Gastrocnemius medialis (tissue), 4 donors: Measurements from ENCODE around the gene TADA3. TPM values are rescaled to one million over a fixed set of nuclear protein-coding genes. Genes with fewer than 3 reads are reported as not detected.

Experiments used
- ATAC-seq, 2 donors: fragments of 150-250 bp; one replicate each; pipeline ENCODE4 v1.9.1; 2016
- DNase-seq, 2 donors: peaks; one replicate each; pipeline ENCODE4 v3.0.0-alpha.2; 2019
- H3K27ac ChIP-seq, 4 donors: fragments of 200-600 bp; sonication (generic); 1 replicate in 1 of 4; 2 replicates in 3 of 4; pipeline ENCODE4 v1.5.1; 2016 to 2018; ENCODE audit warnings: mild to moderate bottlenecking in 2 of 4, moderate library complexity in 1 of 4
- H3K27me3 ChIP-seq, 3 donors: fragments of 200-600 bp; sonication (generic) in 2 of 3; 1 replicate in 1 of 3; 2 replicates in 2 of 3; pipeline versions ENCODE4 v1.5.1 to v1.6.0; 2016 to 2019; ENCODE audit warnings: mild to moderate bottlenecking in 1 of 3, moderate library complexity in 1 of 3
- H3K36me3 ChIP-seq, 2 donors: fragments of 200-600 bp; sonication (generic) in 1 of 2; one replicate each; pipeline ENCODE4 v1.5.1; 2017 to 2018
- H3K4me1 ChIP-seq, 2 donors: fragments of 200-600 bp; sonication (generic) in 1 of 2; one replicate each; pipeline ENCODE4 v1.5.1; 2016 to 2017; ENCODE audit warnings: mild to moderate bottlenecking in 2 of 2
- H3K4me3 ChIP-seq, 4 donors: fragments of 200-600 bp; sonication (generic) in 3 of 4; 1 replicate in 1 of 4; 2 replicates in 3 of 4; pipeline ENCODE4 v1.5.1; 2016 to 2019; ENCODE audit warnings: mild to moderate bottlenecking in 2 of 4
- H3K9me3 ChIP-seq, 3 donors: fragments of 200-600 bp; sonication (generic) in 2 of 3; 1 replicate in 1 of 3; 2 replicates in 2 of 3; pipeline ENCODE4 v1.5.1; 2016 to 2019
- POLR2A ChIP-seq, 2 donors: fragments of 450-650 bp; IDR thresholded peaks; one replicate each; pipeline ENCODE4 v1.6.1; 2017; ENCODE audit warnings: antibody characterized with exemption in 2 of 2, mild to moderate bottlenecking in 2 of 2, moderate library complexity in 2 of 2
- in situ Hi-C, 4 donors: fragments of 200-750 bp; cut with MboI; loops; one replicate each; pipeline versions ENCODE4 v1.15.0 to v1.8.0; 2017; ENCODE audit warnings: low sequenced_read_pairs in 4 of 4
- intact Hi-C: fragments of 100-400 bp; cut with DNase I; formaldehyde crosslinking; loops from one replicate; pipeline ENCODE4 v1.15.1; 2023; ENCODE audit warnings: low total_unique reads
- total RNA-seq, 4 donors: library from RNA; depleted of rRNA; stranded (reverse); fragments of >200 nt; gene quantifications; one replicate each; pipeline versions ENCODE4 v1.1.0 to v1.2.3, GENCODE V29; 2016
- TF ChIP-seq, protein P1 (sequence below), 5 experiments: fragments of 450-650 bp in 3 of 5; fragments of 200-600 bp in 2 of 5; sonication (generic) in 2 of 5; IDR thresholded peaks in 4 of 5; conservative IDR thresholded peaks in 1 of 5; 1 replicate in 4 of 5; 2 replicates in 1 of 5; pipeline ENCODE4 v1.5.1; 2016 to 2019; ENCODE audit warnings: antibody characterized with exemption in 5 of 5, mild to moderate bottlenecking in 3 of 5, moderate library complexity in 3 of 5

Gene TADA3
- total RNA-seq, 4 donors from 2014 or later = 58.1 to 83.5 (median 66.7) TPM

GRCh38 chr3:9760779-9761505 lies 31.3 kb downstream of the TADA3 start:
- intact Hi-C loops = no loop called here
- Histone ChIP-seq H3K27ac (no peak overlapping the region), H3K4me1 (no peaks in the 10 kb centered on the region), H3K36me3 (peaks cover 0 to 37% of the 10 kb centered on the region in 2 donors), H3K4me3 (no peak overlapping the region), H3K9me3 (no peaks in the 10 kb centered on the region), H3K27me3 (no peaks in the 10 kb centered on the region)
- TF ChIP-seq, protein P1, sequence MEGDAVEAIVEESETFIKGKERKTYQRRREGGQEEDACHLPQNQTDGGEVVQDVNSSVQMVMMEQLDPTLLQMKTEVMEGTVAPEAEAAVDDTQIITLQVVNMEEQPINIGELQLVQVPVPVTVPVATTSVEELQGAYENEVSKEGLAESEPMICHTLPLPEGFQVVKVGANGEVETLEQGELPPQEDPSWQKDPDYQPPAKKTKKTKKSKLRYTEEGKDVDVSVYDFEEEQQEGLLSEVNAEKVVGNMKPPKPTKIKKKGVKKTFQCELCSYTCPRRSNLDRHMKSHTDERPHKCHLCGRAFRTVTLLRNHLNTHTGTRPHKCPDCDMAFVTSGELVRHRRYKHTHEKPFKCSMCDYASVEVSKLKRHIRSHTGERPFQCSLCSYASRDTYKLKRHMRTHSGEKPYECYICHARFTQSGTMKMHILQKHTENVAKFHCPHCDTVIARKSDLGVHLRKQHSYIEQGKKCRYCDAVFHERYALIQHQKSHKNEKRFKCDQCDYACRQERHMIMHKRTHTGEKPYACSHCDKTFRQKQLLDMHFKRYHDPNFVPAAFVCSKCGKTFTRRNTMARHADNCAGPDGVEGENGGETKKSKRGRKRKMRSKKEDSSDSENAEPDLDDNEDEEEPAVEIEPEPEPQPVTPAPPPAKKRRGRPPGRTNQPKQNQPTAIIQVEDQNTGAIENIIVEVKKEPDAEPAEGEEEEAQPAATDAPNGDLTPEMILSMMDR (IDR thresholded peaks at IDR 0.05 in 4 of 5, conservative IDR thresholded peaks at IDR 0.05 in 1 of 5) = no peak
- no peak for TF ChIP-seq POLR2A (IDR thresholded peaks at IDR 0.05)
- in situ Hi-C loops = no loop called here
- ATAC-seq (no peak), DNase-seq (no peak)

- no peaks in the 10 kb centered on the region for H3K4me1 ChIP-seq
- H3K4me3 ChIP-seq = no peak overlapping the region
- DNase-seq (no peak), ATAC-seq (no peak)
- no peak overlapping the region for H3K27ac ChIP-seq
- in situ Hi-C loops = no loop called here
- TF ChIP-seq, protein P1 (IDR thresholded peaks at IDR 0.05 in 4 of 5, conservative IDR thresholded peaks at IDR 0.05 in 1 of 5) = no peak
- TF ChIP-seq POLR2A (IDR thresholded peaks at IDR 0.05) = no peak
- H3K36me3 ChIP-seq = peaks cover 0 to 55% of the 10 kb centered on the region in 2 donors
- no peaks in the 10 kb centered on the region for H3K9me3 ChIP-seq
- no peaks in the 10 kb centered on the region for H3K27me3 ChIP-seq
- intact Hi-C loops = no loop called here
These were observed 34.8 kb downstream of the TADA3 start for GRCh38 chr3:9757427-9757826.

GRCh38 chr3:9754678-9755077 lies 37.6 kb downstream of the TADA3 start:
- intact Hi-C loops = no loop called here
- Histone ChIP-seq H3K9me3 (no peaks in the 10 kb centered on the region), H3K36me3 (peaks cover 0 to 67% of the 10 kb centered on the region in 2 donors), H3K27ac (peak overlapping the region in 2 of 4 donors; percentile 30 to 35), H3K27me3 (no peaks in the 10 kb centered on the region), H3K4me1 (peaks cover 13 to 16% of the 10 kb centered on the region in 2 donors), H3K4me3 (no peak overlapping the region)
- in situ Hi-C loops = no loop called here
- no peak for TF ChIP-seq POLR2A (IDR thresholded peaks at IDR 0.05)
- TF ChIP-seq, protein P1 (IDR thresholded peaks at IDR 0.05 in 4 of 5, conservative IDR thresholded peaks at IDR 0.05 in 1 of 5) = no peak
- DNase-seq = no peak
- no peak for ATAC-seq

DNA sequence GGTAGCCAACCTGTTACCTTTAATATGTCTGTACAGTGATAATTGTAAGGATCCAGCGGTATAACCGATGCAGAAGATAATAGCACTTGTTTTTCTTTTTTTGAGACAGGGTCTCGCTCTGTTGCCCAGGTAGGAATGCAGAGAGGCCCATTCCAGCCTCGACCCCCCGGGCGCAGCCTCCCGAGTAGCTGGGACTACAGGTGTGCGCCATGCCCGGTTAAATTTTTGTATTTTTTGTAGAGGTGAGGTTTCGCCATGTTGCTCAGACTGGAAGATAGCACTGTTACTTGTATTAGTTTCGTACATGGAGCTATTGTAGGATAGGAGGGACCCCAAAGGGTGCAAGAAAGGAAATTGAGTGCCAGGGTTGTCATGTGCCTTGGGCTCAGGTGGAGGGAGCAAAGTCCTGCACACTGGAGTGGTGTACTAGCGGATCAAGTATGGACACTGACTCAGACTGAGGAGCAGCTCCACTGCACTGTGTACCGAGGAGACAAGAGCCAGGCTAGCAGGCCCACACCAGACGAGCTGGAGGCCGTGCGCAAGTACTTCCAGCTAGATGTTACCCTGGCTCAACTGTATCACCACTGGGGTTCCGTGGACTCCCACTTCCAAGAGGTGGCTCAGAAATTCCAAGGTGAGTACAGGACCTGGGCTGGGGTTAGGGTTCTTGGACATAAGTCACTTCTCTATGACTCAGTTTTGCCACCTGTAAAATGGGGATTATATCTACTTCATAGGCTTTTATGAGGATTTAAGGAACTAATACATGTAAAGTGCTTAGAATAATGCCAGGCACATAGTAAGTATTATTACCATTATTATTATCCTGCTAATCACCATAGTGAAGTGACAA lies 41.5 kb downstream of the TADA3 start:
- intact Hi-C loops (loop anchor here (1.0 kb wide), 1 partner anchor 94 kb away; the partner anchor contains the start of gene RPUSD3), in situ Hi-C loops (no loop called here)
- Histone ChIP-seq H3K27ac (peak overlapping the region; percentile 88 to 99 (median 97)), H3K36me3 (peaks cover 2 to 55% of the 10 kb centered on the region in 2 donors), H3K9me3 (no peaks in the 10 kb centered on the region), H3K4me1 (peaks cover 19 to 23% of the 10 kb centered on the region in 2 donors), H3K27me3 (no peaks in the 10 kb centered on the region), H3K4me3 (peak overlapping the region; percentile 77 to 95 (median 84))
- TF ChIP-seq, protein P1 (IDR thresholded peaks at IDR 0.05 in 4 of 5, conservative IDR thresholded peaks at IDR 0.05 in 1 of 5) = no peak
- no peak for TF ChIP-seq POLR2A (IDR thresholded peaks at IDR 0.05)
- DNase-seq = no peak
- ATAC-seq = no peak
